ENCODE data around the gene CTRB1. TPM values are rescaled to one million over a fixed set of nuclear protein-coding genes. Genes with fewer than 3 reads are reported as not detected.
"Not testable (repeated sequence)": the region's sequence is repeated elsewhere in the genome, so short reads cannot be mapped to it uniquely, and the experiment has no call there.

Gene CTRB1
- total and polyA plus RNA-seq, 2 experiments from 2014 or later: 0.21 TPM; not detected in 1

DNA sequence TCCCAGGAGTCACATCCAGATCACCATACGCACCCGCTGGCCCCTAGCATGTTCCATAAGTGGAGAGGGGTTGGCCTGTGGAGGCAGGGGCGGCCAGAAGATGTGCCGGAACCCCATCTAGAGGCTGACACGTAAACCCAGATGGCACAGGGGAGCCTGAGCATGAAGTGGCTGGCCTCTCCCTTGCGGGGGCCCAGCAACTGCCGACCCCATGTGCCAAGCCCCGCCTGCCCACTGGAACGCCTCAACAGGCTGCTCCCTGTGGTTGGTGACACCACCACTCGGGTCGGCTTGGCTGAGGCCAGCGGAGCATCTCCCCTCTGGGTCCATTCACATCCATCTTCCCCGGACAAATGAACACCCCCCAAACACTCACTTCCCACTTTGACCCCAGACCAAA, 23.2 kb downstream of the CTRB1 start:
- Histone ChIP-seq H3K27me3 (no peaks in the 10 kb centered on the region), H2AFZ (no peak overlapping the region), H3K79me2 (peaks cover 86% of the 10 kb centered on the region), H4K20me1 (ENCODE audit: insufficient read depth, poor library complexity, severe bottlenecking) (peaks cover 25% of the 10 kb centered on the region), H3K4me2 (no peak overlapping the region), H3K9me2 (replicated peaks; ENCODE audit: insufficient read depth) (no peaks in the 10 kb centered on the region), H3K36me3 (replicated peaks; ENCODE audit: insufficient read depth, low read depth) (no peaks in the 10 kb centered on the region), H3K4me1 (ENCODE audit: insufficient read depth) (peaks cover 56% of the 10 kb centered on the region), H3K27ac (no peak overlapping the region), H3K9me3 (ENCODE audit: low read depth) (no peaks in the 10 kb centered on the region), H3K4me3 (no peak overlapping the region)
- 97% methylated on average over 13 of the region's 13 CpGs for WGBS (ENCODE audit: low lambda C conversion rate, missing lambda C conversion rate)
- DNase-seq (ENCODE audit: low spot score): no peak
- TF ChIP-seq, protein P1, sequence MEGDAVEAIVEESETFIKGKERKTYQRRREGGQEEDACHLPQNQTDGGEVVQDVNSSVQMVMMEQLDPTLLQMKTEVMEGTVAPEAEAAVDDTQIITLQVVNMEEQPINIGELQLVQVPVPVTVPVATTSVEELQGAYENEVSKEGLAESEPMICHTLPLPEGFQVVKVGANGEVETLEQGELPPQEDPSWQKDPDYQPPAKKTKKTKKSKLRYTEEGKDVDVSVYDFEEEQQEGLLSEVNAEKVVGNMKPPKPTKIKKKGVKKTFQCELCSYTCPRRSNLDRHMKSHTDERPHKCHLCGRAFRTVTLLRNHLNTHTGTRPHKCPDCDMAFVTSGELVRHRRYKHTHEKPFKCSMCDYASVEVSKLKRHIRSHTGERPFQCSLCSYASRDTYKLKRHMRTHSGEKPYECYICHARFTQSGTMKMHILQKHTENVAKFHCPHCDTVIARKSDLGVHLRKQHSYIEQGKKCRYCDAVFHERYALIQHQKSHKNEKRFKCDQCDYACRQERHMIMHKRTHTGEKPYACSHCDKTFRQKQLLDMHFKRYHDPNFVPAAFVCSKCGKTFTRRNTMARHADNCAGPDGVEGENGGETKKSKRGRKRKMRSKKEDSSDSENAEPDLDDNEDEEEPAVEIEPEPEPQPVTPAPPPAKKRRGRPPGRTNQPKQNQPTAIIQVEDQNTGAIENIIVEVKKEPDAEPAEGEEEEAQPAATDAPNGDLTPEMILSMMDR (IDR thresholded peaks at IDR 0.05; ENCODE audit: poor library complexity): no peak
- TF ChIP-seq EZH2phosphoT487 (IDR thresholded peaks at IDR 0.05; ENCODE audit: low read depth, severe bottlenecking, unreplicated experiment) (no peak), EZH2 (IDR thresholded peaks at IDR 0.05; ENCODE audit: borderline replicate concordance) (no peak)

DNA sequence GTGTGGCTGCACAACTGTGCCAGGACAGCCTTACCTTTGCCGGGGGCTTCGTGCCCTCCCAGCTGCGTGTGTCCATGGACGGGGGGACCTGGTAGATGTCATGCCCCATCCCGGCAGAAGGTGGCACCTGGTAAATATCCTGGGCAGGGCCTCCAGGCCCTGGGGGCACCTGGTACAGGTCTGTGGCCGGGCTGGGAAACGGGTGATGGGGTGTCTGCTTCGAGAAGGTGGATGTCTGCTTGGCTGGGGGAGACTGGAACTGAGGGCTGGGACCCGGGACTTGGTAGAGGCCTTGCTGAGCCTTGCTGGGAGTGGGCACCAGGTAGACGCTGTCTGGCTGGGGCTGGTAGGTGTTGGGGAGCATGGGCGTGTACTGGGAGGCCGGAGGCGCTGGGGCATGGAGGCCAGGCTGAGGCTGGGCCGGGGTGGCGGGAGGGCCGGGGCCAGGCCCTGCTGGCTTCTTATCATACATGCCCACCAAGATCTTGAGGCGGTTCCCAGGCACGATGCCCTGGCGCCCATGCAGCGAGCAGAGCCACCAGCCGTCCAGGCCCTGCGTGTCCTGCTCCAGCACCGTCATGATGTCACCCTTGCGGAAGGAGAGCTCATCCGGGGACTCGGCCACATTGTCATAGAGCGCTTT, 23.8 kb downstream of the CTRB1 start:
- Histone ChIP-seq H3K4me1 (ENCODE audit: insufficient read depth) (peaks cover 62% of the 10 kb centered on the region), H4K20me1 (ENCODE audit: insufficient read depth, poor library complexity, severe bottlenecking) (peaks cover 29% of the 10 kb centered on the region), H3K79me2 (peaks cover 86% of the 10 kb centered on the region)
- H3K4me3 ChIP-seq; H3K36me3 ChIP-seq (replicated peaks; ENCODE audit: insufficient read depth, low read depth); DNase-seq (ENCODE audit: low spot score); H3K27ac ChIP-seq; H3K27me3 ChIP-seq; H2AFZ ChIP-seq; H3K4me2 ChIP-seq; H3K9me3 ChIP-seq (ENCODE audit: low read depth); H3K9me2 ChIP-seq (replicated peaks; ENCODE audit: insufficient read depth): not testable (repeated sequence)
- WGBS (ENCODE audit: low lambda C conversion rate, missing lambda C conversion rate): 99% methylated on average over 24 of the region's 27 CpGs

DNA sequence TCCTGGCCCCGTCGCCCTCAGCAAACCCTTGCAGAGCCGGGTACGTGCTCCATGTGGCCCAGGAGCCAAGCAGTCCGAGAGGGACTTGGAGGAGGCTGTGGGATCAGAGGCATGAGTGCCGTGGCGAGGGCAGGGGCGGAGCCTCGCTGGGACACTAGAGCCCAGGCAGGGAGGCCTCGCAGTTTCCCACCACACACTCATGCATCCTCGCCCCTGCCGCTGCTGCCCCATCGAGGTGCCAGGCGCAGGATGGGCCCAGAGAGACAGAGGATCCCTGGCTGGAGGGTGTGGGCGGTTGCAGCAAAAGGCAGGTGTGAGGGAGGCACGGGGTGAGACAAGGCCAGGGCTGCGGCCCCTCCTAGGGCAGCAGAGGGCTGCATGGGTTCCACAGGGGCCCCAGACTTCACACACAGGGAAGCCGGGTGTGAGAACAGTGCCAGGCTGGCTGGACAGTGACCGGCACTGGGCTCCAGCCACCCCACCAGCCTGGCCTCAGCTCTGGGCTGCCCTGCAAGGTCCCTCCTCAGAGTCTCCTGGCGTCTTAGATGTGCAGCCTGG, 25.0 kb downstream of the CTRB1 start:
- Histone ChIP-seq H4K20me1 (ENCODE audit: insufficient read depth, poor library complexity, severe bottlenecking) (peaks cover 34% of the 10 kb centered on the region), H3K79me2 (peaks cover 88% of the 10 kb centered on the region), H3K4me2 (peak overlapping the region; percentile 99), H3K4me1 (ENCODE audit: insufficient read depth) (peaks cover 62% of the 10 kb centered on the region), H3K4me3 (no peak overlapping the region), H3K36me3 (replicated peaks; ENCODE audit: insufficient read depth, low read depth) (no peaks in the 10 kb centered on the region), H3K9me3 (ENCODE audit: low read depth) (no peaks in the 10 kb centered on the region), H3K27ac (peak overlapping the region; percentile 96), H2AFZ (no peak overlapping the region), H3K27me3 (no peaks in the 10 kb centered on the region), H3K9me2 (replicated peaks; ENCODE audit: insufficient read depth) (no peaks in the 10 kb centered on the region)
- 83% methylated on average over 20 of the region's 20 CpGs for WGBS (ENCODE audit: low lambda C conversion rate, missing lambda C conversion rate)
- TF ChIP-seq EZH2phosphoT487 (IDR thresholded peaks at IDR 0.05; ENCODE audit: low read depth, severe bottlenecking, unreplicated experiment) (no peak), EZH2 (IDR thresholded peaks at IDR 0.05; ENCODE audit: borderline replicate concordance) (no peak)
- TF ChIP-seq, protein P1 (IDR thresholded peaks at IDR 0.05; ENCODE audit: poor library complexity): no peak
- no peak for DNase-seq (ENCODE audit: low spot score)

DNA sequence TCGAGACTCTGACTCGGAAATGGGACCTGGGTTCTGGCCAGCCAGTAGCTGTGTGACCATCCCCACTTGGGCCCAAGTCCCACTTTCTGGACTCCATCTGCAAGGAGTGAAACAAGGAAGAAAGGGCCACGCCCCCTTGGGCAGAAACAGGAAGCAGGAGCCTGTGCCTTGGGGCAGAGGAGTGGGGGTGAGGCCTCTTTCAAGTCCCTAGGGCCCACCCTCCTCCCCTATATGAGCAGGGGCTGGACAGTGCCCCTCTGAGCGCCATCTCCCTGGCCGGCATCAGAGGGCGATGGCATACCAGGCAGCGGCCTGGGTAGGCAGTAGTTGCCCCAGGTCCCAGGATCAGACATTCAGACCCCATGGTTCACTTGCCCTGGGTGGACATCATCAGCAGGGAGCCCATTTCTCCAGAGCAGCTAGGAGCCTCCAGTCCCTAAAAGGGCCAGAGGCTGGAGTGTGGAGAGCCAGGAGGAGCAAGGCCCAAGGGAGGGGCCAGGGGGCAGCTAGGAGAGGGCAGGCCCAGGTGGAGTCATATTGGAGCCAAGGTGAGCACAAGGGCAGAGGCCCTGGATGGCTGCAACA, 25.5 kb downstream of the CTRB1 start:
- TF ChIP-seq EZH2phosphoT487 (IDR thresholded peaks at IDR 0.05; ENCODE audit: low read depth, severe bottlenecking, unreplicated experiment) (no peak), EZH2 (IDR thresholded peaks at IDR 0.05; ENCODE audit: borderline replicate concordance) (no peak)
- TF ChIP-seq, protein P1 (IDR thresholded peaks at IDR 0.05; ENCODE audit: poor library complexity): no peak
- Histone ChIP-seq H3K4me2 (peak overlapping the region; percentile 99), H3K27me3 (no peaks in the 10 kb centered on the region), H3K9me2 (replicated peaks; ENCODE audit: insufficient read depth) (no peaks in the 10 kb centered on the region), H3K27ac (peak overlapping the region; percentile 96), H3K9me3 (ENCODE audit: low read depth) (no peaks in the 10 kb centered on the region), H4K20me1 (ENCODE audit: insufficient read depth, poor library complexity, severe bottlenecking) (peaks cover 36% of the 10 kb centered on the region), H2AFZ (no peak overlapping the region), H3K36me3 (replicated peaks; ENCODE audit: insufficient read depth, low read depth) (no peaks in the 10 kb centered on the region), H3K79me2 (peaks cover 88% of the 10 kb centered on the region), H3K4me3 (no peak overlapping the region), H3K4me1 (ENCODE audit: insufficient read depth) (peaks cover 62% of the 10 kb centered on the region)
- DNase-seq (ENCODE audit: low spot score): peak; percentile 53
- 81% methylated on average over 7 of the region's 7 CpGs for WGBS (ENCODE audit: low lambda C conversion rate, missing lambda C conversion rate)

All from hepatocyte (in vitro differentiated cells).